ENCODE results near the gene ATG13.
"Not testable (repeated sequence)": the region's sequence is repeated elsewhere in the genome, so short reads cannot be mapped to it uniquely, and the experiment has no call there.

ATG13 gene

GRCh38 chr11:46617134-46617971, at the start of gene ATG13, which contains the start of gene HARBI1:
Gene ATG13, plus strand, starts transcription at chr11:46617553. Its CDS starts 26,739 bp downstream, at chr11:46644292.
Gene HARBI1, minus strand, starts transcription at chr11:46617227. Its CDS starts 990 bp downstream, at chr11:46616237.
- DNase-seq (ENCODE audit: low read depth in 2 of 2): peak; percentile 92 to 93

GRCh38 chr11:46570790-46571398, 46.5 kb upstream of the ATG13 start:
- no peak for DNase-seq (ENCODE audit: low read depth in 2 of 2)

- DNase-seq (ENCODE audit: low read depth in 2 of 2): no peak
Measured at GRCh38 chr11:46574656-46575055, 42.7 kb upstream of the ATG13 start.

GRCh38 chr11:46577058-46577457, 40.3 kb upstream of the ATG13 start:
- DNase-seq (ENCODE audit: low read depth in 2 of 2): no peak

GRCh38 chr11:46582588-46582987, 34.8 kb upstream of the ATG13 start:
- no peak for DNase-seq (ENCODE audit: low read depth in 2 of 2)

GRCh38 chr11:46583513-46583912, 33.8 kb upstream of the ATG13 start:
- DNase-seq (ENCODE audit: low read depth in 2 of 2): not testable (repeated sequence)

GRCh38 chr11:46588131-46588530, 29.2 kb upstream of the ATG13 start:
- DNase-seq (ENCODE audit: low read depth in 2 of 2): no peak

- DNase-seq (ENCODE audit: low read depth in 2 of 2): no peak
Measured at GRCh38 chr11:46588915-46589314, 28.4 kb upstream of the ATG13 start.

GRCh38 chr11:46590740-46591605, 26.4 kb upstream of the ATG13 start:
- DNase-seq (ENCODE audit: low read depth in 2 of 2): no peak

- peak; percentile 67 to 75 for DNase-seq (ENCODE audit: low read depth in 2 of 2)
Measured at GRCh38 chr11:46593550-46594373, 23.6 kb upstream of the ATG13 start, which contains the start of gene AMBRA1. Gene AMBRA1, minus strand, starts transcription at chr11:46594023. Its CDS starts 45,643 bp downstream, at chr11:46548380.

GRCh38 chr11:46594374-46594700, 23.0 kb upstream of the ATG13 start:
- DNase-seq (ENCODE audit: low read depth in 2 of 2): no peak

GRCh38 chr11:46594785-46595184, 22.6 kb upstream of the ATG13 start:
- DNase-seq (ENCODE audit: low read depth in 2 of 2): no peak

- no peak for DNase-seq (ENCODE audit: low read depth in 2 of 2)
Measured at GRCh38 chr11:46597155-46597554, 20.2 kb upstream of the ATG13 start.

GRCh38 chr11:46597609-46598219, 19.6 kb upstream of the ATG13 start:
- DNase-seq (ENCODE audit: low read depth in 2 of 2): no peak

GRCh38 chr11:46599340-46600193, 17.8 kb upstream of the ATG13 start:
- no peak for DNase-seq (ENCODE audit: low read depth in 2 of 2)

GRCh38 chr11:46600194-46600960, 17.0 kb upstream of the ATG13 start:
- DNase-seq (ENCODE audit: low read depth in 2 of 2): no peak

GRCh38 chr11:46601129-46601528, 16.2 kb upstream of the ATG13 start:
- no peak for DNase-seq (ENCODE audit: low read depth in 2 of 2)

GRCh38 chr11:46603704-46604308, 13.5 kb upstream of the ATG13 start:
- DNase-seq (ENCODE audit: low read depth in 2 of 2): no peak

- DNase-seq (ENCODE audit: low read depth in 2 of 2): no peak
Measured at GRCh38 chr11:46604796-46605195, 12.6 kb upstream of the ATG13 start.
